ENCODE results near the gene TBX3. TPM values are rescaled to one million over a fixed set of nuclear protein-coding genes. Genes with fewer than 3 reads are reported as not detected.

TBX3 gene
- polyA plus RNA-seq, 3 donors from 2014 or later: not detected

DNA sequence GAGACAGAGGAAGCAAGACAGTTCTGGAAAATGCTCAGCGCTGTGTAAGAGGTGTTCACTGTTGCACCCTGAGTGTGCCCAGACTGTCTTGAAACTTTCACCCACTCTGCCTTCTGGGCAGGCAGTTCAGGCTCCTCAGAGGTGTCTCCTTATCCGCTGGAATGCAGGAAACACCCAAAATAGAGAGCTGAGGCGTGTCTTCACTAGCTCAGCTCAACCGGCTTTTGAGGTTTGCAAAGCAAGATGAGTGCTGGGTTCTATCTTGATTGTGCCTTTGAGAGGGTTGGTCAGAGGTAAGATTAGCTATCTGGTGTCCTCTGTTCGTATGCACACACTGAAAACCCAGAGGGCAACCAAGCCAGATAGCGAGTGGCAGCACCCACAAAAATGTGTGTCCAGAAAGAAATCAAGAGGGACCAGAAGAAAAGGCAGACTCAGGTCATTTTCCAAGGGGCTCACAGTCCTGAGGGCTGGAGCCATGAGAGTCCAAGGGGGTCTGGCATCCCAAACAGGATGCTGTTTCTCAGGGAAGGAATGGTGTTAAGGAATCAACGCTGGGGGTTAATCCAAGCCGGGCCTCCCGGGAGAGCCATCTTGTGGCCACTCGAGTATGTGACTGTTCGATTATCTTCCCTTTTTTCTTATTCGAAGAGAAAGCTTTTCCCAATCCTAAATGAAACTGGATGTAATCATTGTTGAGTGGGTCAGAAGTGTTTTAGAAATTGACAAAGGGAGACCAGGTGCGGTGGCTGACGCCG lies 47.1 kb downstream of the TBX3 start:
- no peak for DNase-seq
- no peaks in the 10 kb centered on the region for H3K4me1 Mint-ChIP-seq
- H3K9me3 Mint-ChIP-seq: no peaks in the 10 kb centered on the region
- H3K36me3 Mint-ChIP-seq: no peaks in the 10 kb centered on the region
- no peak overlapping the region for H3K4me3 Mint-ChIP-seq
- H3K27me3 Mint-ChIP-seq (ENCODE audit: low read depth in 3 of 3): peaks cover 0 to 1% (median 0%) of the 10 kb centered on the region in 3 donors
- no peak overlapping the region for H3K27ac Mint-ChIP-seq

DNA sequence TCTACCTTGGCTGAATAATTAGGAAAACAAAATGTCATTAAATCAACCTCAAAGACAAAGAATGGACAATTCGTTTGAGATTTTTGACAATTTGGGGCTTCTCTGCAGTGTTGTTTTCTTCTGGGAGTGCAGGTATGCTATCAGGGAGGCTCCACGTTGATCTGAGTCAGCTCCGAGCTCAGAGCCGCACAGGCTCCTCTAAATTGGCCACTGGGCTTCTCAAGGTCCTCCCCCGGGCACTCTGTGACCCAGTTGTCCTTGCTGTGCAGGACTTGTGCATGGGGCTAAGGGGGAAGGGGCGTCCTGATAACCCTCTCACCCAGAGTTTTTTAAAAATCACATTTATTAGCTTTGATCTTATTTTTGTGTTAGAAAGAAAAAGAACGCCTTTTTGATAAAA lies 52.7 kb downstream of the TBX3 start:
- Mint-ChIP-seq H3K27ac (no peak overlapping the region), H3K9me3 (no peaks in the 10 kb centered on the region), H3K36me3 (no peaks in the 10 kb centered on the region)

DNA sequence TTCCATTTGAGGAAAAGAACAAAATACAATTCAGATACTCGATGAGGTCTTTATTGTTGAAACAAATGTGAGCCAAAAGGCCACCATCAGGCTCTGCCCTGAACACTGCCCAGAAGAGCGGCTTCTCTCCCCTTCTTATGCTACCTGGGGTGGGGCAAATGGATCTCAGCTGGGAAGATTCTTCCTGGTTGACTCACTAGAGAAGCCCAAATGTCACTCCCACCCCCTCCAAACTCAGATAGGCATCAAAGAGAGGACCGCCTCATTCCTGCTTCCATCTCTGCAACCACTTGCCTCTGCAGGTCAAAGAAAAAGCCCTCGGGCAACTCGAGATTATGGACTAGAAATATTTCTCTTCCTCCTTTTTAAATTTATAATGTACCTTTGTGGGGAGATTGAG lies 55.8 kb downstream of the TBX3 start:
- Mint-ChIP-seq H3K9me3 (peaks cover 0 to 3% (median 0%) of the 10 kb centered on the region in 6 donors), H3K4me1 (no peaks in the 10 kb centered on the region), H3K4me3 (no peak overlapping the region), H3K27ac (no peak overlapping the region), H3K27me3 (ENCODE audit: low read depth in 3 of 3) (peaks cover 0 to 4% (median 0%) of the 10 kb centered on the region in 3 donors), H3K36me3 (no peaks in the 10 kb centered on the region)
- DNase-seq: no peak

More for the DNA sequence above, 52.7 kb downstream of the TBX3 start:
- H3K27me3 Mint-ChIP-seq (ENCODE audit: low read depth in 3 of 3): peaks cover 0 to 3% (median 1%) of the 10 kb centered on the region in 3 donors
- DNase-seq: no peak
- H3K4me1 Mint-ChIP-seq: no peaks in the 10 kb centered on the region
- H3K4me3 Mint-ChIP-seq: no peak overlapping the region

DNA sequence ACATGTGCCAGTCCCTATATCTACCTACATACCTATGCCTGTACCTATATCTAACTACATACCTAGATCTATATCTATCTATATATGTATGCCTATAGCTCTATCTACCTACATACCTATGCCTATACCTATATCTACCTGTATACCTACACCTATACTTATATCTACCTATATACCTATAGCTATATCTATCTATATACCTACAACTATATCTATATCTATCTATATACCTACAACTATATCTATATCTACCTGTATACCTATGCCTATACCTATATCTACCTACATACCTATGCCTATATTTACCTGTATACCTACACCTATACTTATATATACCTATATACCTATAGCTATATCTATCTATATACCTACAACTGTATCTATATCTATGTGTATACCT lies 56.6 kb downstream of the TBX3 start:
- H3K27me3 Mint-ChIP-seq (ENCODE audit: low read depth in 3 of 3): peaks cover 0 to 4% (median 0%) of the 10 kb centered on the region in 3 donors
- DNase-seq: no peak
- H3K36me3 Mint-ChIP-seq: no peaks in the 10 kb centered on the region
- H3K9me3 Mint-ChIP-seq: peaks cover 0 to 3% (median 0%) of the 10 kb centered on the region in 6 donors
- H3K4me1 Mint-ChIP-seq: no peaks in the 10 kb centered on the region
- no peak overlapping the region for H3K4me3 Mint-ChIP-seq
- H3K27ac Mint-ChIP-seq: no peak overlapping the region

DNA sequence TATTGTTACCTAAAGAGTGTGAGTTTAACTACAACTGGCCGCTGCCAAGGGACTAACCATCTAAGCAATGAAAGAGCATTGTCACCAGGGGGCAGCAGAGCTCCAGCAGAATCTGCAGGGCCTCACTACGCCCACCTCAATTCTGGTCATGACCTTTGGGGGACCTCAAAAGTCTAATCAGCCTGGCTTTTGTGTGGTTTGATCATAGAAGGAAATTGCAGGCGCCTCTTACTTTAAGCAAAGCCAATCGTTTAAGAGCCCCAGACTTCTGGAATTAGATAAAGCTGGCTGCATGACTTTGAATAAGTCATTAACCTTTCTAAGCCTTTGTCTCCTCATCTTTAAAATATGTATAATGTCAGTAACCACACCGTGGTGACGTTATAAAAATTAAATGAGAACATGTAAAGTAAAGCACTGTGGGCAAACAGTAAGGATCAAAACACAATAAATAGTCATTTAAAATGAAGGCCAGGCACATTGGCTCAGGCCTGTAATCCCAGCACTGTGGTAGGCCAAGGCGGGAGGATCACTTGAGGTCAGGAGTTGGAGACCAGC lies 58.6 kb downstream of the TBX3 start:
- no peaks in the 10 kb centered on the region for H3K4me1 Mint-ChIP-seq
- H3K27me3 Mint-ChIP-seq (ENCODE audit: low read depth in 3 of 3): peaks cover 0 to 4% (median 2%) of the 10 kb centered on the region in 3 donors
- peaks cover 0 to 3% (median 0%) of the 10 kb centered on the region in 6 donors for H3K9me3 Mint-ChIP-seq
- no peaks in the 10 kb centered on the region for H3K36me3 Mint-ChIP-seq
- no peak overlapping the region for H3K27ac Mint-ChIP-seq
- no peak for DNase-seq
- no peak overlapping the region for H3K4me3 Mint-ChIP-seq

DNA sequence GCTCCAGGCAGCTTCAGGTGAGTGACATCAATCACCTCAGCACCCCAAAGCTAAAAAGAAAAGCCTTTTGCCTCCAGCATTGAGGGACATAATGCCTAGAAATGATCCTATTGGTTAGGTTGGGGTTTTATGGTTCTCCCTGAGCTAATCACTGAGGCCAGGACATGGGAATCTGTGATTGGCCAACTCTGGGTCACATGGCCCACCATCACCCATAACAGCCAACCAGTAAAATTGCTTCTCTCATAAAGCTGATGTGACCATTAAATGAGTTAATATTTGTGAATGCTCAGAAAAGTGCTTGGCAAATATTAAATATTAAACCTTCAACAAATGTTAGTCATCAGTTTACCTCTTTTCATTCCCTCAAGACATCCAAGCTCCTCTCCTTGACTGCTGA lies 60.2 kb downstream of the TBX3 start:
- H3K4me3 Mint-ChIP-seq: no peak overlapping the region
- no peaks in the 10 kb centered on the region for H3K36me3 Mint-ChIP-seq
- H3K27me3 Mint-ChIP-seq (ENCODE audit: low read depth in 3 of 3): peaks cover 0 to 4% (median 4%) of the 10 kb centered on the region in 3 donors
- no peak for DNase-seq
- H3K27ac Mint-ChIP-seq: no peak overlapping the region
- H3K9me3 Mint-ChIP-seq: peaks cover 0 to 3% (median 0%) of the 10 kb centered on the region in 6 donors
- H3K4me1 Mint-ChIP-seq: no peaks in the 10 kb centered on the region
